GM12891 (cell line): ENCODE measurements around the gene JAZF1.

Source experiments
- POLR2A ChIP-seq: IDR thresholded peaks from 2 replicates; pipeline ENCODE4 v1.6.1; 2011; ENCODE audit warnings: low read depth, low read length, control low read depth
- POLR2AphosphoS5 ChIP-seq: IDR thresholded peaks from 2 replicates; pipeline ENCODE4 v1.6.1; 2011; ENCODE audit warnings: low read depth, low read length, control low read depth
- POU2F2 ChIP-seq: IDR thresholded peaks from 2 replicates; pipeline ENCODE4 v1.6.1; 2011; ENCODE audit warnings: low read depth, mild to moderate bottlenecking, control low read depth, low read length, moderate library complexity
- TAF1 ChIP-seq: IDR thresholded peaks from 2 replicates; pipeline ENCODE4 v1.6.1; 2011; ENCODE audit warnings: low read depth, low read length, control low read depth

- TF ChIP-seq POLR2A (no peak), TAF1 (no peak), POLR2AphosphoS5 (no peak), POU2F2 (no peak)
These were observed 167.2 kb downstream of the JAZF1 start for GRCh38 chr7:28013441-28013840.
